OCI-LY7 (cell line): ENCODE results near the gene TSPOAP1.

Experiments
- CTCF ChIP-seq: fragments of 200-600 bp; sonication (generic); conservative IDR thresholded peaks from 2 replicates; pipeline ENCODE4 v1.5.1; 2014; ENCODE audit warnings: mild to moderate bottlenecking, antibody characterized with exemption, low read length, moderate library complexity, mixed read lengths
- EZH2phosphoT487 ChIP-seq: fragments of 200-600 bp; sonication (generic); IDR thresholded peaks from 2 replicates; pipeline ENCODE4 v1.6.1; 2018; ENCODE audit warnings: low read depth, borderline replicate concordance, mild to moderate bottlenecking, mixed run types, antibody characterized with exemption, low read length, moderate library complexity, mixed read lengths

GRCh38 chr17:58373923-58374322 is 45.3 kb upstream of the TSPOAP1 start:
- TF ChIP-seq CTCF (no peak), EZH2phosphoT487 (no peak)
